OCI-LY1 (cell line): ENCODE data around the gene DKK3.

Source experiments
- CTCF ChIP-seq: fragments of 200-600 bp; sonication (generic), shearing (Covaris generic); IDR thresholded peaks from 2 replicates; pipeline ENCODE4 v1.5.1; 2017; ENCODE audit warnings: mild to moderate bottlenecking, antibody characterized with exemption, low read length, moderate library complexity, mixed read lengths
- EZH2 ChIP-seq: fragments of 200-600 bp; sonication (generic), shearing (Covaris generic); IDR thresholded peaks from 2 replicates; pipeline ENCODE4 v1.8.0; 2017; ENCODE audit warnings: borderline replicate concordance, mixed run types, mild to moderate bottlenecking, antibody characterized with exemption, low read length, moderate library complexity, mixed read lengths

GRCh38 chr11:11965192-11965591 is 43.2 kb downstream of the DKK3 start:
- TF ChIP-seq CTCF (no peak), EZH2 (no peak)
